Transverse colon (tissue), 4 donors: ENCODE results near the gene GBF1. TPM values are rescaled to one million over a fixed set of nuclear protein-coding genes. Genes with fewer than 3 reads are reported as not detected.

Source experiments
- DNase-seq: peaks from one replicate; pipeline ENCODE4 v3.0.0-alpha.2; 2019
- H3K27ac ChIP-seq, 4 donors: fragments of 200-600 bp; sonication (generic); 2 replicates each; pipeline ENCODE4 v1.5.1; 2016 to 2018; ENCODE audit warnings: inconsistent platforms in 4 of 4
- H3K27me3 ChIP-seq: fragments of 200-600 bp; sonication (generic); 2 replicates; pipeline ENCODE4 v1.5.1; 2017; ENCODE audit warnings: inconsistent platforms
- H3K36me3 ChIP-seq, 4 donors: fragments of 200-600 bp; sonication (generic); 2 replicates each; pipeline ENCODE4 v1.5.1; 2017 to 2019; ENCODE audit warnings: inconsistent platforms in 4 of 4
- H3K4me1 ChIP-seq, 4 donors: fragments of 200-600 bp; sonication (generic); 2 replicates each; pipeline ENCODE4 v1.5.1; 2017 to 2020; ENCODE audit warnings: inconsistent platforms in 4 of 4
- H3K4me3 ChIP-seq, 4 donors: fragments of 200-600 bp; sonication (generic); 1 replicate in 1 of 4; 2 replicates in 3 of 4; pipeline versions ENCODE4 v1.5.1 to v1.6.1; 2017 to 2019; ENCODE audit warnings: inconsistent platforms in 4 of 4
- H3K9me3 ChIP-seq, 2 donors: fragments of 200-600 bp; sonication (generic); 2 replicates each; pipeline ENCODE4 v1.5.1; 2017 to 2019; ENCODE audit warnings: inconsistent platforms in 2 of 2
- CTCF ChIP-seq, 5 experiments: fragments of 200-600 bp in 3 of 5; fragments of 450-650 bp in 2 of 5; sonication (generic) in 3 of 5; IDR thresholded peaks; 1 replicate in 2 of 5; 2 replicates in 3 of 5; pipeline ENCODE4 v1.5.1; 2016 to 2017; ENCODE audit warnings: antibody characterized with exemption in 5 of 5, inconsistent platforms in 3 of 5, mild to moderate bottlenecking in 2 of 5, moderate library complexity in 1 of 5
- EP300 ChIP-seq: sonication (generic); formaldehyde crosslinking; IDR thresholded peaks from one replicate; pipeline ENCODE4 v1.6.1; 2017; ENCODE audit warnings: antibody characterized with exemption, low read depth
- POLR2A ChIP-seq: fragments of 450-650 bp; IDR thresholded peaks from one replicate; pipeline ENCODE4 v1.6.1; 2016; ENCODE audit warnings: antibody characterized with exemption, mild to moderate bottlenecking, moderate library complexity
- POLR2AphosphoS5 ChIP-seq, 3 donors: sonication (generic); formaldehyde crosslinking; IDR thresholded peaks; one replicate each; pipeline ENCODE4 v1.6.1; 2016; ENCODE audit warnings: antibody characterized with exemption in 3 of 3
- WGBS, 2 donors: methylation state at CpG; one replicate each; pipeline ENCODE4 v1.1.5; 2018; ENCODE audit warnings: low coverage in 1 of 2; 5-methylcytosine and 5-hydroxymethylcytosine counted together
- in situ Hi-C, 4 donors: fragments of 200-750 bp; cut with MboI; loops; one replicate each; pipeline versions ENCODE4 v1.15.0 to v1.15.1; 2017; ENCODE audit warnings: low sequenced_read_pairs in 3 of 4, low pct_ligation_motif_present in 1 of 4, low pct_unique_long_range_greater_than_20kb in 1 of 4
- intact Hi-C: fragments of 100-400 bp; cut with DNase I; formaldehyde crosslinking; loops from one replicate; pipeline ENCODE4 v1.15.1; 2023; ENCODE audit warnings: low total_unique reads
- total RNA-seq, 4 donors: library from RNA; depleted of rRNA; stranded (reverse); fragments of >200 nt; gene quantifications; one replicate each; pipeline ENCODE4 v1.1.0, GENCODE V29; 2016

Gene GBF1
- total RNA-seq, 4 donors from 2014 or later, result 60.5 to 97.6 (median 67.5) TPM

GRCh38 chr10:102382871-102383270 lies 137.5 kb downstream of the GBF1 start:
- TF ChIP-seq EP300 (no peak), CTCF (IDR thresholded peaks at IDR 0.05) (no peak), POLR2A (no peak), POLR2AphosphoS5 (IDR thresholded peaks at IDR 0.05) (no peak)
- DNase-seq, result no peak
- H3K4me1 ChIP-seq, result peaks cover 0 to 7% (median 0%) of the 10 kb centered on the region in 4 donors
- intact Hi-C loops (no loop called here), in situ Hi-C loops (loop anchor here in 1 of 4 donors (25.0 kb wide), 1 partner anchor 204 kb away; no protein-coding TSS in a partner anchor)
- peaks cover 0 to 38% (median 16%) of the 10 kb centered on the region in 4 donors for H3K36me3 ChIP-seq
- H3K27ac ChIP-seq, result no peak overlapping the region
- no peaks in the 10 kb centered on the region for H3K27me3 ChIP-seq
- H3K4me3 ChIP-seq, result no peak overlapping the region
- WGBS, 2 donors, result 89% methylated on average over 8 of the region's 8 CpGs; no CpG with 5 or more reads in 1 of the 2 donors
- H3K9me3 ChIP-seq, result no peaks in the 10 kb centered on the region

- in situ Hi-C loops (loop anchor here in 1 of 4 donors (25.0 kb wide), 1 partner anchor 203 kb away; no protein-coding TSS in a partner anchor), intact Hi-C loops (no loop called here)
- Histone ChIP-seq H3K4me1 (peaks cover 0 to 7% (median 0%) of the 10 kb centered on the region in 4 donors), H3K4me3 (no peak overlapping the region), H3K36me3 (peaks cover 0 to 29% (median 11%) of the 10 kb centered on the region in 4 donors), H3K27me3 (no peaks in the 10 kb centered on the region), H3K9me3 (no peaks in the 10 kb centered on the region), H3K27ac (no peak overlapping the region)
- 53% methylated on average over 6 of the region's 6 CpGs; no CpG with 5 or more reads in 1 of the 2 donors for WGBS, 2 donors
- peak; percentile 11 for DNase-seq
- no peak for TF ChIP-seq POLR2AphosphoS5 (IDR thresholded peaks at IDR 0.05)
Observed at GRCh38 chr10:102384053-102384452, 138.7 kb downstream of the GBF1 start.

GRCh38 chr10:102384606-102385429 lies 139.5 kb downstream of the GBF1 start:
- H3K4me1 ChIP-seq, result peaks cover 0 to 7% (median 0%) of the 10 kb centered on the region in 4 donors
- in situ Hi-C loops, result loop anchor here in 1 of 4 donors (25.0 kb wide), 1 partner anchor 202 kb away; no protein-coding TSS in a partner anchor
- no peak overlapping the region for H3K27ac ChIP-seq
- H3K27me3 ChIP-seq, result no peaks in the 10 kb centered on the region
- WGBS, 2 donors, result 67 to 70% methylated on average over 2 to 4 of the region's 4 CpGs
- no peak overlapping the region for H3K4me3 ChIP-seq
- H3K9me3 ChIP-seq, result no peaks in the 10 kb centered on the region
- TF ChIP-seq CTCF (IDR thresholded peaks at IDR 0.05) (no peak), POLR2AphosphoS5 (IDR thresholded peaks at IDR 0.05) (no peak), POLR2A (no peak), EP300 (no peak)
- H3K36me3 ChIP-seq, result peaks cover 0 to 21% (median 7%) of the 10 kb centered on the region in 4 donors
- intact Hi-C loops, result no loop called here
- no peak for DNase-seq

GRCh38 chr10:102389894-102390293 lies 144.6 kb downstream of the GBF1 start:
- Histone ChIP-seq H3K4me3 (no peak overlapping the region), H3K27ac (no peak overlapping the region), H3K27me3 (no peaks in the 10 kb centered on the region), H3K4me1 (peaks cover 5 to 13% (median 7%) of the 10 kb centered on the region in 4 donors), H3K9me3 (no peaks in the 10 kb centered on the region), H3K36me3 (no peaks in the 10 kb centered on the region)
- TF ChIP-seq POLR2AphosphoS5 (IDR thresholded peaks at IDR 0.05) (no peak), EP300 (no peak), POLR2A (no peak)
- in situ Hi-C loops, result loop anchor here in 1 of 4 donors (25.0 kb wide), 1 partner anchor 197 kb away; no protein-coding TSS in a partner anchor
- DNase-seq, result no peak
- intact Hi-C loops, result loop anchor here (5.0 to 10.0 kb wide), 2 partner anchors 87 to 195 kb away; no protein-coding TSS in a partner anchor
- WGBS, 2 donors, result 94% methylated on average over 3 of the region's 3 CpGs

GRCh38 chr10:102392306-102392705 lies 147.0 kb downstream of the GBF1 start:
- intact Hi-C loops, result loop anchor here (5.0 to 10.0 kb wide), 2 partner anchors 85 to 192 kb away; no protein-coding TSS in a partner anchor
- no peak for DNase-seq
- TF ChIP-seq EP300, result no peak
- no peak for TF ChIP-seq POLR2A
- TF ChIP-seq CTCF (IDR thresholded peaks at IDR 0.05), result no peak
- TF ChIP-seq POLR2AphosphoS5 (IDR thresholded peaks at IDR 0.05), result no peak
- in situ Hi-C loops, result loop anchor here in 1 of 4 donors (25.0 kb wide), 1 partner anchor 195 kb away; no protein-coding TSS in a partner anchor
- Histone ChIP-seq H3K9me3 (no peaks in the 10 kb centered on the region), H3K27ac (no peak overlapping the region), H3K4me1 (peaks cover 5 to 23% (median 22%) of the 10 kb centered on the region in 4 donors), H3K27me3 (no peaks in the 10 kb centered on the region), H3K4me3 (no peak overlapping the region), H3K36me3 (no peaks in the 10 kb centered on the region)
- 73 to 88% methylated on average over 4 to 5 of the region's 5 CpGs for WGBS, 2 donors
